Calu3 (cell line): ENCODE results near the gene SLC12A5. TPM values are rescaled to one million over a fixed set of nuclear protein-coding genes. Genes with fewer than 3 reads are reported as not detected.

Experiments used
- BruUV-seq: library from RNA; stranded (reverse); fragments of 400-500 nt; replicated peaks from 2 replicates; lab custom pipeline; 2021; lab: Mats Ljungman, UMichigan
- CTCF ChIA-PET: fragments of 300-600 bp; sonication (Branson Sonifier 250); formaldehyde crosslinking; loops from one replicate; lab custom pipeline; 2022; ENCODE audit warnings: antibody characterized with exemption; lab: Charles Lee
- DNase-seq: peaks from one replicate; pipeline ENCODE4 v3.0.0; 2022
- H3K27ac Mint-ChIP-seq: one replicate; pipeline ENCODE4 v1.8.0; 2022; ENCODE audit warnings: mixed read lengths; ENCODE audit not compliant: unreplicated experiment
- H3K27me3 Mint-ChIP-seq: one replicate; pipeline ENCODE4 v1.8.0; 2022; ENCODE audit warnings: mixed read lengths; ENCODE audit not compliant: unreplicated experiment
- H3K36me3 Mint-ChIP-seq: one replicate; pipeline ENCODE4 v1.8.0; 2022; ENCODE audit warnings: mild to moderate bottlenecking, moderate library complexity, mixed read lengths; ENCODE audit not compliant: insufficient read depth, unreplicated experiment
- H3K4me1 Mint-ChIP-seq: one replicate; pipeline ENCODE4 v1.8.0; 2022; ENCODE audit warnings: mild to moderate bottlenecking, low read depth, mixed read lengths; ENCODE audit not compliant: unreplicated experiment
- H3K4me3 Mint-ChIP-seq: one replicate; pipeline ENCODE4 v1.8.0; 2022; ENCODE audit warnings: mild to moderate bottlenecking, low read depth, moderate library complexity, mixed read lengths; ENCODE audit not compliant: unreplicated experiment
- H3K9me3 Mint-ChIP-seq: one replicate; pipeline ENCODE4 v1.8.0; 2022; ENCODE audit warnings: low read depth, mixed read lengths; ENCODE audit not compliant: unreplicated experiment
- CTCF ChIP-seq: fragments of 200-600 bp; IDR thresholded peaks from one replicate; pipeline ENCODE4 v1.8.0; 2022; ENCODE audit warnings: antibody characterized with exemption; ENCODE audit not compliant: unreplicated experiment
- intact Hi-C: fragments of 100-400 bp; cut with micrococcal nuclease; formaldehyde crosslinking; loops from one replicate; pipeline ENCODE4 v1.10.0; 2022; ENCODE audit not compliant: unreplicated experiment
- total RNA-seq: library from RNA; stranded (reverse); gene quantifications from 2 replicates; pipeline ENCODE4 v1.2.3, GENCODE V29; 2022

SLC12A5 gene
- total RNA-seq, 1 experiment from 2014 or later, result 2.1 TPM

- CTCF ChIA-PET, result interaction anchor here (1.7 kb wide), 1 partner anchor 12 kb away, joined by 8 read pairs; no protein-coding TSS in a partner anchor
- no peaks in the 10 kb centered on the region for H3K36me3 Mint-ChIP-seq
- no peak for DNase-seq
- H3K9me3 Mint-ChIP-seq, result no peaks in the 10 kb centered on the region
- H3K27me3 Mint-ChIP-seq, result peaks cover 51% of the 10 kb centered on the region
- BruUV-seq, result no TSS peak
- H3K4me3 Mint-ChIP-seq, result no peak overlapping the region
- intact Hi-C loops, result no loop called here
- no peak overlapping the region for H3K27ac Mint-ChIP-seq
- H3K4me1 Mint-ChIP-seq, result peaks cover 22% of the 10 kb centered on the region
- TF ChIP-seq CTCF, result no peak
Observed at GRCh38 chr20:45998761-45999160, 30.3 kb upstream of the SLC12A5 start.

GRCh38 chr20:45999557-46000261, 29.3 kb upstream of the SLC12A5 start:
- no peaks in the 10 kb centered on the region for H3K36me3 Mint-ChIP-seq
- no TSS peak for BruUV-seq
- H3K27me3 Mint-ChIP-seq, result peaks cover 61% of the 10 kb centered on the region
- no peak overlapping the region for H3K27ac Mint-ChIP-seq
- intact Hi-C loops, result no loop called here
- DNase-seq, result no peak
- peaks cover 15% of the 10 kb centered on the region for H3K4me1 Mint-ChIP-seq
- H3K9me3 Mint-ChIP-seq, result no peaks in the 10 kb centered on the region
- H3K4me3 Mint-ChIP-seq, result no peak overlapping the region
- no peak for TF ChIP-seq CTCF
- CTCF ChIA-PET, result interaction anchor here (1.7 kb wide), 1 partner anchor 13 kb away, joined by 8 read pairs; no protein-coding TSS in a partner anchor

GRCh38 chr20:46000262-46000996, 28.6 kb upstream of the SLC12A5 start:
- no TSS peak for BruUV-seq
- no peak overlapping the region for H3K27ac Mint-ChIP-seq
- CTCF ChIA-PET, result interaction anchor here (0.6 to 0.9 kb wide), 2 partner anchors 13 to 107 kb away, joined by 3 read pairs; no protein-coding TSS in a partner anchor

GRCh38 chr20:46001498-46001897, 27.5 kb upstream of the SLC12A5 start:
- intact Hi-C loops, result no loop called here
- TF ChIP-seq CTCF, result no peak
- CTCF ChIA-PET, result interaction anchor here (0.6 to 0.9 kb wide), 3 partner anchors 13 to 70 kb away, joined by 3 to 4 read pairs (median 3); no protein-coding TSS in a partner anchor
- Mint-ChIP-seq H3K9me3 (no peaks in the 10 kb centered on the region), H3K4me3 (no peak overlapping the region), H3K27ac (no peak overlapping the region), H3K36me3 (no peaks in the 10 kb centered on the region), H3K27me3 (peaks cover 79% of the 10 kb centered on the region), H3K4me1 (no peaks in the 10 kb centered on the region)
- no peak for DNase-seq
- no TSS peak for BruUV-seq

More at GRCh38 chr20:46000262-46000996, 28.6 kb upstream of the SLC12A5 start:
- H3K9me3 Mint-ChIP-seq, result no peaks in the 10 kb centered on the region
- H3K36me3 Mint-ChIP-seq, result no peaks in the 10 kb centered on the region
- H3K4me3 Mint-ChIP-seq, result no peak overlapping the region
- intact Hi-C loops, result no loop called here
- no peak for TF ChIP-seq CTCF
- no peak for DNase-seq
- H3K27me3 Mint-ChIP-seq, result peaks cover 68% of the 10 kb centered on the region
- H3K4me1 Mint-ChIP-seq, result peaks cover 8% of the 10 kb centered on the region
